DND-41 (cell line): Measurements from ENCODE around the gene DIAPH3.
"Not testable (repeated sequence)": the region's sequence is repeated elsewhere in the genome, so short reads cannot be mapped to it uniquely, and the experiment has no call there.

Source experiments
- ATAC-seq: fragments of 200-7000 bp; cut with Tn5 transposase; 3 replicates; pipeline ENCODE4 v1.9.1; 2021; ENCODE audit warnings: low read depth; ENCODE audit not compliant: insufficient read depth
- DNase-seq: peaks from one replicate; pipeline ENCODE4 v3.0.0-alpha.2; 2020
- H2AFZ ChIP-seq: 2 replicates; pipeline ENCODE4 v1.6.0; 2012; ENCODE audit warnings: low read depth, low read length
- H3K27ac ChIP-seq: 2 replicates; pipeline ENCODE4 v1.5.1; 2012; ENCODE audit warnings: low read length, inconsistent platforms
- H3K27me3 ChIP-seq: fragments of 200-600 bp; sonication (generic); 2 replicates; pipeline ENCODE4 v1.6.0; 2012; ENCODE audit warnings: low read length, mild to moderate bottlenecking, inconsistent platforms; ENCODE audit not compliant: insufficient read depth, poor library complexity
- H3K36me3 ChIP-seq: 2 replicates; pipeline ENCODE4 v1.5.1; 2012; ENCODE audit warnings: low read length, inconsistent platforms; ENCODE audit not compliant: insufficient read depth
- H3K4me1 ChIP-seq: 2 replicates; pipeline ENCODE4 v1.5.1; 2012; ENCODE audit warnings: mild to moderate bottlenecking, low read length; ENCODE audit not compliant: insufficient read depth
- H3K4me2 ChIP-seq: 2 replicates; pipeline ENCODE4 v1.6.0; 2012; ENCODE audit warnings: mild to moderate bottlenecking, moderate library complexity, low read length, inconsistent platforms; ENCODE audit not compliant: insufficient read depth
- H3K4me3 ChIP-seq, 2 experiments: fragments of 200-600 bp in 1 of 2; shearing (Covaris generic) in 1 of 2; 2 replicates each; pipeline ENCODE4 v1.5.1; 2012 to 2016; ENCODE audit warnings: inconsistent platforms in 2 of 2, low read length in 2 of 2, mild to moderate bottlenecking in 2 of 2, low read depth in 1 of 2, moderate library complexity in 1 of 2
- H3K79me2 ChIP-seq: 2 replicates; pipeline ENCODE4 v1.6.0; 2012; ENCODE audit warnings: low read length, inconsistent platforms; ENCODE audit not compliant: insufficient read depth
- H3K9ac ChIP-seq: 2 replicates; pipeline ENCODE4 v1.6.0; 2012; ENCODE audit warnings: low read depth, mild to moderate bottlenecking, inconsistent platforms, low read length, moderate library complexity
- H3K9me3 ChIP-seq: 2 replicates; pipeline ENCODE4 v1.5.1; 2012; ENCODE audit warnings: low read length, moderate library complexity, mild to moderate bottlenecking, inconsistent platforms; ENCODE audit not compliant: insufficient read depth, severe bottlenecking
- H4K20me1 ChIP-seq: 2 replicates; pipeline ENCODE4 v1.6.0; 2012; ENCODE audit warnings: low read length; ENCODE audit not compliant: insufficient read depth
- EZH2 ChIP-seq: IDR thresholded peaks from 3 replicates; pipeline ENCODE4 v1.6.1; 2012; ENCODE audit warnings: borderline replicate concordance, low read depth, mild to moderate bottlenecking, moderate library complexity, low read length, inconsistent platforms; ENCODE audit not compliant: severe bottlenecking
- TF ChIP-seq, protein P1 (sequence below): IDR thresholded peaks from 2 replicates; pipeline ENCODE4 v1.5.1; 2012; ENCODE audit warnings: borderline replicate concordance, low read length, moderate library complexity, mild to moderate bottlenecking; ENCODE audit not compliant: poor library complexity, severe bottlenecking; ENCODE audit errors: extremely low read depth

DIAPH3 gene

DNA sequence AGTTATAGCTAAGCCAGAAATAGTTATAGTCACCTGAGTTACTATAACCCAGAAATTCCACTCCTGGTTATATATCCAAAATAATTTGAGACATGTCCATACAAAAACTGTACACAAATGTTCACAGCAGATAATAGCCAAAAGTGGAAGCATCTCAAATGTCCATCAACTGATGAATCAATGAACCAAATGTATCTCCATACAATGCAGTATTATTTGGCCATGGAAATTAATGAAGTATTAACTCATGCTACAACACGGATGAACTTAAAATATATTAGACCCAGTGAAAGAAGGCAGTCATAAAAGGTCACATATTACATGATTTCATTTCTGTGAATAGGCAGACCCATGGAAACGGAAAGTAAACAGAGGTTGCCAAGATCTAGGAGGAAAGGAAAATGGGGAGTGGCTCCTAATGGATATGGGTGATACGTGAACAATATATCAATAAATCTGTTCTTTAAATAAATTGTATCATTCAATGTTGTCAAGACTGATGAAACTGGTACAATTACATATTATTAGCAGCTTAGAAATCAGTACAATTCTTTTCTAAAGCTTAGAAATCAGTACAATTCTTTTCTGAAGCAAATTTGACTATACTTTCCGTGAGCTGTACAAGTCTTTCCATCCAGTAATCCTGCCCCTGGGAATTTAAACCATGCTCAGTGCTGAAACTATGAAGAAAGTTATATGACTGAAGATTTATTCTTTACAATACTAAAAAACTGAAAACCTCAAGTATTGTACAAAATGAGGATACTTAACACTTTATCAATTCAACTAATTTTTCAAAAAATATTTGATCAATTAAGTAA, 47.0 kb upstream of the DIAPH3 start:
- Histone ChIP-seq H3K27me3 (no peaks in the 10 kb centered on the region), H3K4me3 (no peak overlapping the region), H4K20me1 (no peaks in the 10 kb centered on the region), H3K4me2 (no peak overlapping the region), H3K79me2 (no peaks in the 10 kb centered on the region), H3K4me1 (no peaks in the 10 kb centered on the region), H3K9me3 (no peaks in the 10 kb centered on the region), H3K36me3 (no peaks in the 10 kb centered on the region), H2AFZ (no peak overlapping the region), H3K27ac (no peak overlapping the region), H3K9ac (no peak overlapping the region)
- DNase-seq (no peak), ATAC-seq (no peak)
- TF ChIP-seq, protein P1, sequence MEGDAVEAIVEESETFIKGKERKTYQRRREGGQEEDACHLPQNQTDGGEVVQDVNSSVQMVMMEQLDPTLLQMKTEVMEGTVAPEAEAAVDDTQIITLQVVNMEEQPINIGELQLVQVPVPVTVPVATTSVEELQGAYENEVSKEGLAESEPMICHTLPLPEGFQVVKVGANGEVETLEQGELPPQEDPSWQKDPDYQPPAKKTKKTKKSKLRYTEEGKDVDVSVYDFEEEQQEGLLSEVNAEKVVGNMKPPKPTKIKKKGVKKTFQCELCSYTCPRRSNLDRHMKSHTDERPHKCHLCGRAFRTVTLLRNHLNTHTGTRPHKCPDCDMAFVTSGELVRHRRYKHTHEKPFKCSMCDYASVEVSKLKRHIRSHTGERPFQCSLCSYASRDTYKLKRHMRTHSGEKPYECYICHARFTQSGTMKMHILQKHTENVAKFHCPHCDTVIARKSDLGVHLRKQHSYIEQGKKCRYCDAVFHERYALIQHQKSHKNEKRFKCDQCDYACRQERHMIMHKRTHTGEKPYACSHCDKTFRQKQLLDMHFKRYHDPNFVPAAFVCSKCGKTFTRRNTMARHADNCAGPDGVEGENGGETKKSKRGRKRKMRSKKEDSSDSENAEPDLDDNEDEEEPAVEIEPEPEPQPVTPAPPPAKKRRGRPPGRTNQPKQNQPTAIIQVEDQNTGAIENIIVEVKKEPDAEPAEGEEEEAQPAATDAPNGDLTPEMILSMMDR = no peak
- TF ChIP-seq EZH2 = no peak

DNA sequence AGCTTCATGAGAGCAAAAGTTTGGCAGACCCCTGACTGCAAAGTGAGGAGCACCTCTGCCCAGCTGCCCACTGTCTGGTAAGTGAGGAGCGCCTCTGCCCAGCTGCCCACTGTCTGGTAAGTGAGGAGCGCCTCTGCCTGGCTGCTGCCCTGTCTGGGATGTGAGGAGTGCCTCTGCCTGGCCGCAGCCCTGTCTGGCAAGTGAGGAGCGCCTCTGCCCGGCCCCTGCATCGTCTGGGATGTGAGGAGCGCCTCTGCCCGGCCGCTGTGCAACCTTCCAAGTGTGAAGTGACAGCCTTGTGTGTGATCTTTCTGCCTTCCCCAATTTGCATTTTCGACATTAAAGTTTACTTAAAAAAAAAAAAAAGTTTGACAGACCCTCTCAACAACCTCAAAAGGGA, 41.8 kb upstream of the DIAPH3 start:
- not testable (repeated sequence) for H4K20me1 ChIP-seq, H3K9ac ChIP-seq, H3K79me2 ChIP-seq, ATAC-seq, H3K27me3 ChIP-seq, H3K27ac ChIP-seq, H3K36me3 ChIP-seq, H2AFZ ChIP-seq, H3K9me3 ChIP-seq, H3K4me2 ChIP-seq, H3K4me1 ChIP-seq, DNase-seq, H3K4me3 ChIP-seq

DNA sequence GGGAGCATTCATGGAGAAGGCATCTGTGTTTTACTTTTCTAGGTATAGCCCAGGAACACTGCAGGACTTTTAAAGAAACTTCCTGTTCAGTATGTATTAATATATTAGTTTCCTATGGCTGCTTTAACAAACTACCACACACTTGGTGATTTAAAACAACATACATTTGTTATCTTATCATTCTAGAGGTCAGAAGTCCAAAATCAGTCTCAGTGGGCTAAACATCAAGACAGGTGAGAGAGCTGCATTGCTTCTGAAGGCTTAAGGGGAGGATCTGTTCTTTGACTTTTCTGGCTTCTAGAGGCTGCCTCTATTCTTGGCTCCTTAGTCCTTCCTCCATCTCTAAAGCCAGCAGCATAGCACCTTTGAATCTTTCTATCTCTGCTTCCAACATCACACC, 37.6 kb upstream of the DIAPH3 start:
- no peaks in the 10 kb centered on the region for H3K27me3 ChIP-seq
- TF ChIP-seq, protein P1 = no peak
- no peak for TF ChIP-seq EZH2

DNA sequence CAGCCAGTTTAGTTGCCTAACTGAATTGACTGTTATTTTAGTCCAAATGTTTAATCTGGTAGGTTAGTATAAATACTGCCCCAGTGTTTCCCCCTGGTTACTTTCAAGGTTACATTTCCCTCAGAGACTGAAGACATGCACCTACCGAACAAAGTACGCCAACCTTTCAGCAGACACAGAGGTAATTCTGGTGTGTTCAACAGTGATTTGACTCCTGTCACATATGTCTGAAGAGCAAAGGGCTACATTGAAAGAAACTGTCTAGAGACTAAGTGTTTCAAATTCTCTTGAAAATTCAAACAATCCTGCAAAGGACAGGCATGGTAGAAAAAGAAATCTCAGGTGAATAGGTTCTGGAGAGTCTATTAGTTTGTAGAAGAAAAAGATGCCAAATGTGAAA, 32.2 kb upstream of the DIAPH3 start:
- not testable (repeated sequence) for ATAC-seq, DNase-seq

More for the DNA sequence above, 37.6 kb upstream of the DIAPH3 start:
- no peaks in the 10 kb centered on the region for H3K36me3 ChIP-seq
- H3K79me2 ChIP-seq = no peaks in the 10 kb centered on the region
- H3K4me3 ChIP-seq = no peak overlapping the region
- no peaks in the 10 kb centered on the region for H3K4me1 ChIP-seq
- no peak overlapping the region for H3K27ac ChIP-seq
- DNase-seq (no peak), ATAC-seq (no peak)
- no peaks in the 10 kb centered on the region for H3K9me3 ChIP-seq
- no peak overlapping the region for H3K4me2 ChIP-seq
- no peaks in the 10 kb centered on the region for H4K20me1 ChIP-seq
- H3K9ac ChIP-seq = no peak overlapping the region
- no peak overlapping the region for H2AFZ ChIP-seq

More for the DNA sequence above, 32.2 kb upstream of the DIAPH3 start:
- not testable (repeated sequence) for H4K20me1 ChIP-seq, H3K27ac ChIP-seq, H3K4me3 ChIP-seq, H3K9ac ChIP-seq, H3K4me1 ChIP-seq, H3K36me3 ChIP-seq, H3K27me3 ChIP-seq, H3K9me3 ChIP-seq, H2AFZ ChIP-seq, H3K79me2 ChIP-seq, H3K4me2 ChIP-seq
